Stimulated activated naive CD4-positive, alpha-beta T cell treated with Interleukin-2 at 50 U/mL for 16 hours (primary cell): Measurements from ENCODE around the gene GOLGA6L26.
"Not testable (repeated sequence)": the region's sequence is repeated elsewhere in the genome, so short reads cannot be mapped to it uniquely, and the experiment has no call there.

Experiments used
- DNase-seq: peaks from one replicate; lab custom pipeline; 2025; lab: John Stamatoyannopoulos, UW

GOLGA6L26 gene, protein sequence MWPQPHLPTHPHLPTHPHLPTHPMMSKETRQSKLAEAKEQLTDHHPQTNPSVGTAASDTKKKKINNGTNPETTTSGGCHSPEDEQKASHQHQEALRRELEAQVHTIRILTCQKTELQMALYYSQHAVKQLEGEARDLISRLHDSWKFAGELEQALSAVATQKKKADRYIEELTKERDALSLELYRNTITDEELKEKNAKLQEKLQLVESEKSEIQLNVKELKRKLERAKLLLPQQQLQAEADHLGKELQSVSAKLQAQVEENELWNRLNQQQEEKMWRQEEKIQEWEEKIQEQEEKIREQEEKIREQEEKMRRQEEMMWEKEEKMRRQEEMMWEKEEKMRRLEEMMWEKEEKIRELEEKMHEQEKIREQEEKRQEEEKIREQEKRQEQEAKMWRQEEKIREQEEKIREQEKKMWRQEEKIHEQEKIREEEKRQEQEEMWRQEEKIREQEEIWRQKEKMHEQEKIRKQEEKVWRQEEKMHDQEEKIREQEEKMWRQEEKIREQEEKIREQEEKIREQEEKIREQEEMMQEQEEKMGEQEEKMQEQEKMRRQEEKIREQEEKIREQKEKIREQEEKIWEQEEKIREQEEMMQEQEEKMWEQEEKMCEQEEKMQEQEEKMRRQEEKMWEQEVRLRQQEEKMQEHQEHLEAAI

GRCh38 chr15:23334096-23334495, at the start of gene GOLGA6L26:
TSS of gene GOLGA6L26 (minus strand) at chr15:23334196. CDS start at chr15:23334135, 61 bp downstream.
- not testable (repeated sequence) for DNase-seq

DNA sequence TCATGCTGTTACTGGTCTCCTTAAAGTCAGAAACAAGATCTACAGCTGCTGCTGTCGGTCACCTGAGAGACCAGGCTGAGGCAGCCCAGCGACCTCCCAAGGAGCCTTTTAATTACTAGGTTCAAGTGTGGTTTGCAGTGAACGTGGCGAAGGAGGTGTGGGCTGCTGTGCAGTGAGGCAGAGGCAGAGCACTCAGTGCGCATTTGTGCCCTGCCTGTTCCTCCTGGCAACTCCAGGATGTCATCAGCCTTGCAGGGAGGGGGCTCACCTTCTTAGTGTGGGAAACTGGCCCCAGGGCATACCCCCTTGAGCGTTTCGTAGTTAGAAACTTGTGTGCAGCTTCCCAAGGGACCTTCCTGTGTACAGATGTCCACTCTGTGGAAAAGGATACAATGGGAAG, 47.2 kb upstream of the GOLGA6L26 start:
- DNase-seq = not testable (repeated sequence)

DNA sequence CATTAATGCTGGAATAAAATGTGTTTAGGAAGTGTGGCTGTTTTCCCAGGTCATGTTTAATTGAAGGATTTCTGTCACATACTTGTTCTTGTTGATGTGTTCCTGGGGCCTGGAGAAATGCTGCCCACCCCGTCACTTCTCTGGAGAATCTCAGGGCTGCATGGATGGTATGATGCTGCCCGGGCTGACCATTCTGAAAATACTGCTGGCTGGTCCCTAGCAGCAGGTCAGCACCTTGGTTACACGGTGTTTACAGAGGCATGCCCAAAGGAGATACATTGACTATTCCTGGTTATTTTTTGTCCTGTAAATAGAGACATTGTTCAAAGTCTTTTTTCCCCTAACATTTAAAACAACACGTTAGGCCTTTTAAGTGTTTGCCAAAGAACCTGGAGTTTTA, 46.7 kb upstream of the GOLGA6L26 start:
- DNase-seq = not testable (repeated sequence)

- DNase-seq = not testable (repeated sequence)
Measured at GRCh38 chr15:23378946-23379345, 45.0 kb upstream of the GOLGA6L26 start.

DNA sequence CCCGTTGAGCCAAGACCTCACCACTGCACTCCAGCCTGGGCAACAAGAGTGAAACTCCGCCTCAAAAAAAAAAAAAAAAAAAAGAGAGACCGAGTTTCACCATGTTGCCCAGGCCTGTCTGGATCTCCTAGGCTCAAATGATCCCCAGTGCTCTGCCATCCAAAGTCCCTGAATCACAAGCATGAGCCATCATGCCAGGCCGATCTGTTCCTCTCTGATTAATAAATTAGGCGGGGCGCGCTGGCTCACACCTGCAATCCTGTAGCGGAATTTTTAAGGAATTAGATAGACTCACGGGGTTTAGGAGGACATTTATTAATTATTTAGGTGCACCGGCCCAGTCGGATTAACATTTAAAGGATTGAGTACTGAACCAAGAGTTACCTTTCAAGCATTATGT, 40.2 kb upstream of the GOLGA6L26 start:
- DNase-seq = not testable (repeated sequence)

GRCh38 chr15:23372891-23373600, 39.0 kb upstream of the GOLGA6L26 start:
- DNase-seq = not testable (repeated sequence)

- DNase-seq = no peak
Measured at GRCh38 chr15:23372284-23372683, 38.3 kb upstream of the GOLGA6L26 start.

GRCh38 chr15:23371868-23372267, 37.9 kb upstream of the GOLGA6L26 start:
- not testable (repeated sequence) for DNase-seq

DNA sequence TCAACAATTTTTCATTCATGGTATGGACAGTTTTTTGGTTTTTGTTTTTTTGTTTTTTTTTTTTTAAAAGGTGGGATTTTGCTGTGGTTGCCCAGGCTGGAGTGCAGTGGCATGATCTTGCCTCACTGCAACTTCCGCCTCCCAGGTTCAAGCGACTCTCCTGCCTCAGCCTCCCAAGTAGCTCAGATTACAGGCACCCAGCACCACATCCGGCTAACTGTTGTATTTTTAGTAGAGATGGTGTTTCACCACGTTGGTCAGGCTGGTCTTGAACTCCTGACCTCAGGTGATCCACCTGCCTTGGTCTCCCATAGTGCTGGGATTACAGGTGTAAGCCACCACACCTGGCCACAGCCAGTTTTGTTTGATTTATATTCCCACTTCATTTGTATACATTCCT, 37.1 kb upstream of the GOLGA6L26 start:
- not testable (repeated sequence) for DNase-seq

GRCh38 chr15:23370578-23370977, 36.6 kb upstream of the GOLGA6L26 start:
- DNase-seq = no peak

GRCh38 chr15:23364261-23364660, 30.3 kb upstream of the GOLGA6L26 start:
- DNase-seq = not testable (repeated sequence)

GRCh38 chr15:23362622-23363021, 28.6 kb upstream of the GOLGA6L26 start:
- not testable (repeated sequence) for DNase-seq

DNA sequence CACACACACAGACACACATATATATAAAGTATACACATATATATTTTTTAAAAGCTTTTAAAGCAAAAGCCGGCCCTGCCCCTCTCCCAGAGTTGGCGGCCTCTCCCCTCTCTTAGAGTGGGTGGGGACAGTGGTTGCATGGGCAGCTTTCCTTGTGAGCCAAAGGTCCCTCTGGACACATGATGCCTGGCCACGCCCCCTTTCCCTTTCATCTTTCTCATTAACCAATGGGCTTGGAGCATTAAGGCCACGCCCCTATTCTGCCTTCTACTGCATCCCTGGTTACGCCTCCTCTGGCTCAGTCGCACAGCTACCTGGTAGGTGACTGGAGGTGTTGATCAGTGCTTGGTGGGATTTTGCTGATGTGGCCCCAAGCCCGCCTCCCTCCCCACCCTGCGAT, 20.5 kb upstream of the GOLGA6L26 start, which contains the start of gene GOLGA8S:
GOLGA8S (plus strand) TSS at position 301 of the 400 bp plus-strand sequence; CDS start at position 363, 62 bp downstream.
- not testable (repeated sequence) for DNase-seq

DNA sequence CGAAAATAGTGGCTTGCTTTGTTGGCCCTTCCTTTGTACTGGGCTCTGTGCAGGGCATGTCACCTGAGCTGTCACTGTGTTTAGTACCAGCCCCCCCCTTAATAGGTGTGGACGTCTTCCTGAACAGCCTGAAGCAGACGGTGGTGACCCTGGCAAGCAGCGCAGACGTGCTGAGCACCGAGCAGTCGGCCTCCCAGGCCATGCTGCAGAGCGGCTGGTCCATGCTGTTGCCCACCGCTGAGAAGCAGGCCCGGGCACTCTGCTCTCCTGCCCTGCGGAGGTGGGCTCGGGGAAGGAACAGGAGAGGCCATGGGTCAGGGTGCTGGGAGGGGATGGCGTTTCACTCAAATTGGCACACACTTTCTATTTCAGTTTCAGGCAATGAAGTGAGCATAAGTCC, 22.8 kb downstream of the GOLGA6L26 start:
- DNase-seq = not testable (repeated sequence)

- not testable (repeated sequence) for DNase-seq
Measured at GRCh38 chr15:23305921-23306320, 28.1 kb downstream of the GOLGA6L26 start.

GRCh38 chr15:23304805-23305204, 29.2 kb downstream of the GOLGA6L26 start:
- DNase-seq = not testable (repeated sequence)

GRCh38 chr15:23304267-23304666, 29.7 kb downstream of the GOLGA6L26 start:
- not testable (repeated sequence) for DNase-seq

DNA sequence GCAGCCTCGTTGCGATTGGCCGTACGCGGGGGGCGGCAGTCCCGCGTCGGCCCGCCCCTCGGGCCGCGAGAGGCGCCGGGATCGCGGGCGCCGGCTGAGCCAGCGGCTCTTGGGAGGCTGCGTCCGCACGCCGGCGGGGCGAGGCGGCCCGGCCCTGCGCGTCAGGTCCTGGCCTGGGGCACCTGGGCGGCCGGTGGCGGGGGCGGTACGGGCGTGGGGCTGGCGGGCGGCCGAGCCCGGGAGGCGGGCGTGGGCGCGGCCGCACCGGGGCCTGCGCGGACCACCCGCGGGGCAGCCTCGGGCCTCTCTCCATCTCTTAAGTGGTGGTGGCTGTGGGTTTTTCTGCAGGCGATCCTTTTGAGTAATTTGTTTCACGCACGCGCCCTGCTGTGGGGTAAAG, 30.3 kb downstream of the GOLGA6L26 start:
- not testable (repeated sequence) for DNase-seq

GRCh38 chr15:23303246-23303645, 30.8 kb downstream of the GOLGA6L26 start:
- DNase-seq = not testable (repeated sequence)
